Nephron (organoid): ENCODE results near the gene SMAD9.

ENCODE experiments used
- H3K27ac Mint-ChIP-seq, 3 experiments: 2 replicates each; pipeline ENCODE4 v1.8.0; 2020; ENCODE audit warnings: mixed read lengths in 3 of 3, mild to moderate bottlenecking in 2 of 3, moderate library complexity in 1 of 3
- H3K27me3 Mint-ChIP-seq: 2 replicates; pipeline ENCODE4 v1.8.0; 2021; ENCODE audit warnings: low read depth, mild to moderate bottlenecking, moderate library complexity, mixed read lengths
- H3K36me3 Mint-ChIP-seq: 2 replicates; pipeline ENCODE4 v1.8.0; 2020; ENCODE audit warnings: low read depth, mixed read lengths
- H3K4me1 Mint-ChIP-seq: 2 replicates; pipeline ENCODE4 v1.8.0; 2020; ENCODE audit warnings: mixed read lengths
- H3K4me3 Mint-ChIP-seq, 3 experiments: 2 replicates each; pipeline ENCODE4 v1.8.0; 2020; ENCODE audit warnings: mild to moderate bottlenecking in 3 of 3, mixed read lengths in 3 of 3, moderate library complexity in 2 of 3
- H3K9me3 Mint-ChIP-seq: 2 replicates; pipeline ENCODE4 v1.8.0; 2020; ENCODE audit warnings: mixed read lengths
- CTCF ChIP-seq, 3 experiments: fragments of 200-600 bp; sonication (generic); IDR thresholded peaks; one replicate each; pipeline ENCODE4 v1.5.0; 2021; ENCODE audit warnings: antibody characterized with exemption in 3 of 3; ENCODE audit not compliant: unreplicated experiment in 3 of 3

SMAD9 gene

GRCh38 chr13:36841391-36841790 is 78.6 kb downstream of the SMAD9 start:
- Mint-ChIP-seq H3K4me3 (no peak overlapping the region), H3K27ac (no peak overlapping the region), H3K36me3 (peaks cover 11% of the 10 kb centered on the region), H3K27me3 (no peaks in the 10 kb centered on the region), H3K9me3 (no peaks in the 10 kb centered on the region), H3K4me1 (peaks cover 4% of the 10 kb centered on the region)
- TF ChIP-seq CTCF (IDR thresholded peaks at IDR 0.05; ENCODE audit: unreplicated experiment in 3 of 3), result no peak

GRCh38 chr13:36840718-36841250 is 79.3 kb downstream of the SMAD9 start:
- peaks cover 4% of the 10 kb centered on the region for H3K4me1 Mint-ChIP-seq
- TF ChIP-seq CTCF (IDR thresholded peaks at IDR 0.05; ENCODE audit: unreplicated experiment in 3 of 3), result peak in 1 of 3 experiments; percentile 7
- no peaks in the 10 kb centered on the region for H3K27me3 Mint-ChIP-seq
- no peaks in the 10 kb centered on the region for H3K9me3 Mint-ChIP-seq
- no peak overlapping the region for H3K4me3 Mint-ChIP-seq
- peaks cover 14% of the 10 kb centered on the region for H3K36me3 Mint-ChIP-seq
- H3K27ac Mint-ChIP-seq, result no peak overlapping the region

- no peaks in the 10 kb centered on the region for H3K27me3 Mint-ChIP-seq
- no peak overlapping the region for H3K4me3 Mint-ChIP-seq
- peaks cover 4% of the 10 kb centered on the region for H3K4me1 Mint-ChIP-seq
- H3K27ac Mint-ChIP-seq, result no peak overlapping the region
- H3K9me3 Mint-ChIP-seq, result no peaks in the 10 kb centered on the region
- H3K36me3 Mint-ChIP-seq, result peaks cover 14% of the 10 kb centered on the region
- no peak for TF ChIP-seq CTCF (IDR thresholded peaks at IDR 0.05; ENCODE audit: unreplicated experiment in 3 of 3)
These were observed 80.1 kb downstream of the SMAD9 start for GRCh38 chr13:36839981-36840380.

- H3K4me3 Mint-ChIP-seq, result no peak overlapping the region
- TF ChIP-seq CTCF (IDR thresholded peaks at IDR 0.05; ENCODE audit: unreplicated experiment in 3 of 3), result no peak
- H3K9me3 Mint-ChIP-seq, result no peaks in the 10 kb centered on the region
- peaks cover 4% of the 10 kb centered on the region for H3K4me1 Mint-ChIP-seq
- no peaks in the 10 kb centered on the region for H3K27me3 Mint-ChIP-seq
- no peak overlapping the region for H3K27ac Mint-ChIP-seq
- H3K36me3 Mint-ChIP-seq, result peaks cover 14% of the 10 kb centered on the region
These were observed 80.8 kb downstream of the SMAD9 start for GRCh38 chr13:36839281-36839680.

- no peak for TF ChIP-seq CTCF (IDR thresholded peaks at IDR 0.05; ENCODE audit: unreplicated experiment in 3 of 3)
- Mint-ChIP-seq H3K9me3 (no peaks in the 10 kb centered on the region), H3K27ac (no peak overlapping the region)
These were observed 82.5 kb downstream of the SMAD9 start for GRCh38 chr13:36837354-36838092.

GRCh38 chr13:36834299-36834698 is 85.7 kb downstream of the SMAD9 start:
- Mint-ChIP-seq H3K4me3 (no peak overlapping the region), H3K9me3 (no peaks in the 10 kb centered on the region), H3K4me1 (no peaks in the 10 kb centered on the region), H3K27ac (no peak overlapping the region), H3K36me3 (peaks cover 7% of the 10 kb centered on the region), H3K27me3 (no peaks in the 10 kb centered on the region)
- no peak for TF ChIP-seq CTCF (IDR thresholded peaks at IDR 0.05; ENCODE audit: unreplicated experiment in 3 of 3)

More at GRCh38 chr13:36837354-36838092, 82.5 kb downstream of the SMAD9 start:
- peaks cover 7% of the 10 kb centered on the region for H3K36me3 Mint-ChIP-seq
- no peaks in the 10 kb centered on the region for H3K27me3 Mint-ChIP-seq
- H3K4me1 Mint-ChIP-seq, result peaks cover 4% of the 10 kb centered on the region
- H3K4me3 Mint-ChIP-seq, result no peak overlapping the region
